NCI-H1436 treated with DMSO at 0.1 percent for 48 hours (cell line): Measurements from ENCODE around the gene ZSCAN2.
A peak's percentile ranks its signal among the peaks of the same experiment; 100 is the strongest.
"Not testable (repeated sequence)": the region's sequence is repeated elsewhere in the genome, so short reads cannot be mapped to it uniquely, and the experiment has no call there.

ENCODE experiments used
- DNase-seq: peaks from one replicate; lab custom pipeline; 2025; lab: John Stamatoyannopoulos, UW

The ZSCAN2 gene

GRCh38 chr15:84641871-84642270, 41.1 kb downstream of the ZSCAN2 start:
- DNase-seq, result not testable (repeated sequence)

- not testable (repeated sequence) for DNase-seq
These were observed 41.8 kb downstream of the ZSCAN2 start for GRCh38 chr15:84642640-84643039.

DNA sequence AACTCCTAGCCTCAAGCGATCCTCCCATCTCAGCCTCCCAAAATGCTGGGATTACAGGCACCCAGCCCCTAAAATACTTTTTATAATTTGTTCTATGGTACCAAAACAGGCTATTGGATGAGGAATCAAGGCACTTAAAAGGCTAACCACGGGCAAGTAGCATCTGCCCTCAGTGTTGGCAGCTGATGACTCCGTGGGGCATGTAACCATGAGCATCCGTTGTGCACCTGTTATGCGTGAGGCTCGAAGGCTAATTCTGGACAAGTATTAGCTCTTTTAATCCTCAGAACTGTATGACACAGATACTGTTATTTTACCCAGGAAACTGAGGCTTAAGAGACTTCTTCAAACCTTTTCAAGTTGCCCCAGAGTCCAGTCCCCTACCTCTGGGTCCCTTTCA, 43.0 kb downstream of the ZSCAN2 start:
- no peak for DNase-seq

DNA sequence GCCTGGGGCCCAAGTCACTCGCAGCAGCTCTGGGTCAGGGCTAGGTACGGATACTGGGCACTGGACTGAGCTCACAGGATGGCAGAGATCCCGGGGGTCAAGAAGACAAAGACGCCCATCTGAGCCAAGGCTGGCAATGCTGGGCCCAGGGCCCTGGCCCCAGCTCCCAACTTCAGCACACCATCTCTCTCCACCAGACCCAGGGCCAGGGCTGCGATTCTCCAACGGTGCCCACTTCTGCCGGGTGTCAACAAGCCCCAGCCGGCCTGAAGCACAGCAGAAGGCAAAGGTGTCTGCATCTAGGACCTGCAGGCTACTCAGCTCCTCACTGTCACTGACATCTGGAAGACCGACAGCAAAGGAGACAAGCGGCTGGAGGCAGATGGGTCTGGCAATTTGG, 44.7 kb downstream of the ZSCAN2 start:
- DNase-seq, result no peak

DNA sequence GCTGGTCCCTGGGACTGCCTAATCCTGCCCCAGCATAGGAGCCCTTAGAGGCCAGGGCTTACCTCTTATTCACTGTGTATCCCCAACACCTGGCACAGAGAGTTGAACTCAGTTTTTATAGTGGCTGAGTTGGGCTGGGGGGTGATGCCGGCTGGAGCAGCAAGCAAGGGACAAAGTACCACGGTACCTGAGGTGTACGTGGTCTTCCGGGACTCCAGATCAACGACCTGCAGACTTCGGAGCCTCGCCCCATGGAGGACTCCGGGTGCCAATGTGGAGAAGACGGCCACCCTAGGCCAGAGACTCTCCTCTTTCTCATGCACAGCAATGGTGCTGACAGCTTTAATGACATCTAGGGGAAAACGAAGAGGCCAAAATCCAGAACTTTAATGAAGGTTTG, 45.2 kb downstream of the ZSCAN2 start:
- DNase-seq, result no peak

DNA sequence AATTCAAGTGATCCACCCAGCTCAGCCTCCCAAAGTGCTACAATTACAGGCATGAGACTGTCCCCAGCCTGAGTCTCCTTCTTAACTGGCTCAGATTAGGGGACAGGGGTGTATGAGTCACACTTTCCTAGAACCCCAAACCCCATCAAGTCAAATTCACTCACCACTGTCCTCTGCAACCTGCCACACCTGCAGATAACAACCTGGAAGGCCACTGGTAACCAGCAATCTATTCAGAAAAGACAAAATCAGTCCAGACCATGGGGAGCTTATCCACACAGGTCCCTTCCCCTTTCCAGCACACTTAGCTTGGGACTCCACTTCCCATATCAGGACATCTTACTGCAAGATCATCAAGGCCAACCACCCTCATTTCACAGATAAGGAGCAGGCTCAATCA, 46.9 kb downstream of the ZSCAN2 start:
- DNase-seq, result no peak

- DNase-seq, result no peak
These were observed 47.7 kb downstream of the ZSCAN2 start for GRCh38 chr15:84648539-84648938.

GRCh38 chr15:84649706-84650105, 48.9 kb downstream of the ZSCAN2 start:
- DNase-seq, result no peak

GRCh38 chr15:84653584-84653909, 52.7 kb downstream of the ZSCAN2 start:
- no peak for DNase-seq

GRCh38 chr15:84653910-84654688, 53.3 kb downstream of the ZSCAN2 start, which contains the start of gene WDR73:
Gene WDR73, minus strand, starts transcription at chr15:84654283. Its CDS starts 9 bp downstream, at chr15:84654274.
- DNase-seq, result no peak

DNA sequence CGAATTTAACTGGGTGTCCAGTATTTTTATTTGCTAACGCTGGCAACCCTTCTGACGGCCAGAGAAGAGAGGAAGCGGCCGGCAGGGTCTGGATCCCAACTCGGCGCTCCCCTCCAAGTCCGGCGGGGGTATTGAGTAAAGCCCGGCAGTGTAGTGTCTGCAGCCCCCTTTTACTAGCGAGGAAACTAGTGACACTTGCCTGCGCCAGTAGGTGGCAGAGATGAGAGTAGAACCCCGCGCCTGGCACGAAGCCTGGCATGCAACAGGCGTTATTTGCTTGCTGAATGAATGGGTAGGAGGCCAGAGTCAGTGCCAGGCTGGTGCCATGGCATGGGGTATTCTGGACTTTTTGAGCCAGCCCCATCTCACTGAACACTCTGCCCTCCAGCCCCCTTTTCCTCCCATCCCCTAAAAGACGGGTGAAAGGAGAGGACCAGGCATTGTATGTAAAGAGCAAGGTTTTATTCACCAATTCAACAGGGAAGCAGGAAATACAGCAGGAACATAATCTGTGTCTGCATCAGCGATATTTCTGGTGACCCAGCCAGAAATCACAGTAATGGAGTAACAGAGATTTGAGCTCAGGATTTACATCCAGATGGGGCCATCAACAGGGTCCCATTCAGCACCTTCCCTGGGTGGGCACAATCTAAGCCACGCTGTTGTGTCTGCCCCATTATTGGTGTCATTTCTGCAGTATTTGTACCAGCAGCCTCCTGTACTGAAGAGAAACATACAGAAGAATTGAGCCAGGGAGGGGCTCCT, 54.1 kb downstream of the ZSCAN2 start:
- peak; percentile 58 for DNase-seq

- no peak for DNase-seq
These were observed 56.2 kb downstream of the ZSCAN2 start for GRCh38 chr15:84656972-84657371.

GRCh38 chr15:84657748-84658079, 56.9 kb downstream of the ZSCAN2 start:
- no peak for DNase-seq

- peak; percentile 71 for DNase-seq
These were observed 57.4 kb downstream of the ZSCAN2 start, which contains the start of gene NMB for GRCh38 chr15:84658080-84658787. Gene NMB, minus strand, starts transcription at chr15:84658199. Its CDS starts 47 bp downstream, at chr15:84658152.

DNA sequence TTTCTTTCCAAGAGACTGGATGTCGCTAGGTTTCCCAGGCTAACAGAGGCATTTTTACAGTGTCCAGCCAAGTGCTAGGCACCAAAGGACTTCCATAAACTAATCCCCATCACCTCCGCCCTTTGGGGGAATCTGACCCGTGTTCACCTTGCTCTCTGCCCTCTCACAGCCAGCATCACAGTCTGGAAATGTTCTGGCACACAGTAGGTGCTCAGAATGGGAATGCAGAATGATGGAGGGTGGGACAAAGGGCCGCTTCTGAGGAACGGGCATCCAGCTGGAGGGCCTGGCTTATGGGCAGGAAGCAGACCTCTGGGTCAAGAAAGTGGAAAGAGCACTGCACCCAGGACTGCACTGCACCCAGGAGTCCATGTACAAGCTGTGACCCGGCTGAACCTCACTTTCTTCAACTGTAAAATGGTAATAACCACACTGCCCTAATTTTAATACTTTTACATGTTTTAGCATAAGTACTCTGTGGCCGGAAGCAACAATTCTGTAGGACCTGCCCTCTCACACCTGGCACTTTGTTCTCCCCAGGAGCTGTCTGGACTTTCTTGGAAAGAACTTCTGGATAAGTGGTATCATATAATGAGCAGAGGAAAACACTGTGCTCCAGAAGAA, 58.1 kb downstream of the ZSCAN2 start:
- DNase-seq, result no peak

DNA sequence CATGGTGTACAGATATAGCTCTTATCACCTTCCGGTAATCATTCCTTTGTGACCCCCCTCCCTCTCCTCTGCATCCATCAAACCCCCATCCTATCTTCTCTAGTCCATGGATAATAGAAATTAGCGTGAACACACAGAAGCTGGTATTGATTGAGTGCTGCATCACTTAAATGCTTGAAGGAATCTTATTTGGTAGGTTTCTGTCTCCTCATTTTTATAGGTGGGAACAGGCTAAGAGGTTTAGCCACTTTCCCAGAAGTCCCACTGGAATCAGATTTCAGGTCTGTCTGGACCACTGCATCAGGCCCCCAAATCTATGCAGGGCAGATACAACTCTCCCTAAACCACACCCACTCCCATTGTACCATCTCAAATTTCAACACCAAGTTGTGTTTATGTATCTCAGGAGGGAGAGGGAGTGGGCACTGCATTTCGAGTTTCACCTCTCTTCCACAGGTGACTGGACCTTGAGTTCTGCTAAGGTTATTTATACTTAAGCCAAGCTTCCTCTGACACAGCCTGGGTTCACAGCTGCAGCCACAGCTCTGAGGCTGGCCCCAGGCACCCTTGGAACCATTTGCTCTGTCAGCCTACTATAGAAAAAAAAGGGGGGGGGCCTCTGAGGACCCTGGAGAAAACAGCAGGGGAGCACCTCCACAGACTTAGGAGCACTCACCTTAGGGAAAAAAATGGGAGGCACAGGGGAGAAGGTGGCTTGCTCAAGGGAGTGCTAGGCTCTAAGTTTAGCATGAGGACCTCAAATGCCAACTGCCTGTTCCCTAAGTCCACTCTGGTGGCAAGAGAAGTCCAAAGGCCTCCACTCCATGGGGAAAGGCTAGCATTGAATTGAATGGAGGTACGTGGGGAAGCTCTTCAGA, 59.3 kb downstream of the ZSCAN2 start:
- no peak for DNase-seq

- no peak for DNase-seq
These were observed 60.2 kb downstream of the ZSCAN2 start for GRCh38 chr15:84661001-84661400.

DNA sequence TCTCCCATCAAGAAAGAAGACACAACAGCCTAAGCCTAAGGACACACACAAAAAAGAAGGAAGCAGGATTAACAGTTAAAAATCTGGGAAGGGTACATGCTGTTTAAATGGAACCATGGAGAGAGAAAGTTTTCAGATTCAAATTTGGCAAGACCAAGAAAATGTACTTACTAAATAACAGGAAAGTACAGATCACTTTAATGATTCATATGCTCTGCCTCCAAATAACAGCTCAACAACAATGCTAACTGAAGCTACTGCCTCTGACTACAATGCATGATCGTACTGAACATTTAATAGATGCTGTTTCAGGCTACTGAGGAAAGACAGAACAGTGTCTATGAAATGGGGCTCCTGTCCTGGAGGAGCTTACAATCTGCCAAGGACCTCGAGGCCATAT, 65.6 kb downstream of the ZSCAN2 start:
- DNase-seq, result no peak

DNA sequence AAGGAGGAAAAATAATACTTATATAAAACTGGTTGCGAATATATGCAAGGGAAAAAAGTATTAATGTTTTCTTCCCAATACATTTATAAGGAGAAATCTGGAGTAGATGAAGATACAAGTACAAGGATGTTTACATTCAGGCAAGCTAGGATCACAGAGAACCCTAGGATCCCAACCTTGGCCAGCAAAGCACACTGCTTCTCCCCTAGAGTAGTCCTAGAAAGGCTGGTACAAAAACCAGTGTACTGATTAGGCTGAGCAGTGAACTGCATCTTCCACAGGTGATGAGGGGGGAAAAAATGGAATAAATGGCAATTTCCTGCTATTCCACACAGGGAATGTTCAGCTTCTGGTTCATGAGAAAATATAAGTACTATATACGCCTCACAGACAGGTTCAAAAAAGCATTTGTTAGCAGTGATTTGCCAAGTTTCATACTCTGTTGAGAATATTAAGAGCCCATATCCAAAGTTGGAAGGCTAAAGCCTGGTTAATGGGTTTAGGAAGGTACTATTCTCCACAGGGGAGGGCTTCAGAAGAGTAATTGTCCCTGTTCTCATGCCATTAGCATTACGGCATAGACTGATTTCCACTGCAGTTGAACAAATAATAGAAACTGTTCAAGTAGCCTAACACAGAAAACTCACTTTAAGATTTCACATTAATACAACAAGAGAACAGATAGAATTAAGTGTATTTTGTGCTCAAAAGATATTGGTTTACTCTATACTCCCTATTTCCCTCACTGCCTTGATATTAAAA, 67.6 kb downstream of the ZSCAN2 start:
- no peak for DNase-seq

GRCh38 chr15:84669726-84670125, 68.9 kb downstream of the ZSCAN2 start:
- no peak for DNase-seq

DNA sequence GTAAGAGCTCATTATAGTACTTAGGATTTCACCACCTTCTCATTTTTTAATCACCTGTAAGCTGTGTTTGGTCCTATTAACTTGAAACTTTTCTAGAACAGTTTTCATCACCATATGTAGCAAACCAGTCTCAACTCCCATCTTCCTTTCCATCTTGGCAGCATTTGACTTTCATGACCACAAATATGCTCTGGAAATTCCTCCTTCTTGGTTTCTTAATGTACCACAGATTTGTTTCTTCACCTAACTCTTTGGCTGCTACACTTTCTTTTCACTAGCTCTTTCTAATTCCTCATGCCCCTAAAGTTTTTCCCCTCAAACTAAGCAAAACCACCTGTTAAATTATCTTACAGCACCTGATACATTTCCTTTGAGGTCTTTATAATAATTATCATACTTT, 70.4 kb downstream of the ZSCAN2 start:
- no peak for DNase-seq
